RWPE2 (cell line): ENCODE measurements around the gene SLC35E3.
A peak's percentile ranks its signal among the peaks of the same experiment; 100 is the strongest.

Source experiments
- ATAC-seq: fragments of 200-7000 bp; cut with Tn5 transposase; 3 replicates; pipeline ENCODE4 v1.9.1; 2021; ENCODE audit warnings: low read depth
- DNase-seq: peaks from one replicate; pipeline ENCODE4 v3.0.0-alpha.2; 2020; ENCODE audit warnings: low spot score
- H3K27ac ChIP-seq: fragments of 450-650 bp; 2 replicates; pipeline ENCODE4 v1.5.1; 2017; ENCODE audit warnings: mild to moderate bottlenecking; ENCODE audit not compliant: poor library complexity, severe bottlenecking
- H3K27me3 ChIP-seq: fragments of 250-450 bp; sonication (Bioruptor Pico); 2 replicates; pipeline ENCODE4 v1.5.1; 2021; ENCODE audit warnings: mild to moderate bottlenecking, moderate library complexity; ENCODE audit not compliant: insufficient read depth, poor library complexity, severe bottlenecking
- H3K36me3 ChIP-seq: fragments of 250-450 bp; sonication (Bioruptor Pico); 2 replicates; pipeline ENCODE4 v1.5.1; 2020; ENCODE audit warnings: low read depth, mild to moderate bottlenecking, moderate library complexity
- H3K4me1 ChIP-seq: fragments of 250-450 bp; sonication (Bioruptor Pico); 2 replicates; pipeline ENCODE4 v1.5.1; 2021; ENCODE audit warnings: mild to moderate bottlenecking, moderate library complexity; ENCODE audit not compliant: insufficient read depth, poor library complexity, severe bottlenecking
- H3K4me3 ChIP-seq: fragments of 250-450 bp; sonication (Bioruptor Pico); 2 replicates; pipeline ENCODE4 v1.5.1; 2021; ENCODE audit warnings: mild to moderate bottlenecking, moderate library complexity; ENCODE audit not compliant: severe bottlenecking
- H3K9me3 ChIP-seq: fragments of 250-450 bp; sonication (Bioruptor Pico); 2 replicates; pipeline ENCODE4 v1.5.1; 2021; ENCODE audit warnings: mild to moderate bottlenecking, moderate library complexity; ENCODE audit not compliant: severe bottlenecking
- TF ChIP-seq, protein P1 (sequence below): fragments of 450-650 bp; IDR thresholded peaks from one replicate; pipeline ENCODE4 v1.5.1; 2017; ENCODE audit warnings: mild to moderate bottlenecking, moderate library complexity; ENCODE audit not compliant: poor library complexity, severe bottlenecking

Gene SLC35E3

DNA sequence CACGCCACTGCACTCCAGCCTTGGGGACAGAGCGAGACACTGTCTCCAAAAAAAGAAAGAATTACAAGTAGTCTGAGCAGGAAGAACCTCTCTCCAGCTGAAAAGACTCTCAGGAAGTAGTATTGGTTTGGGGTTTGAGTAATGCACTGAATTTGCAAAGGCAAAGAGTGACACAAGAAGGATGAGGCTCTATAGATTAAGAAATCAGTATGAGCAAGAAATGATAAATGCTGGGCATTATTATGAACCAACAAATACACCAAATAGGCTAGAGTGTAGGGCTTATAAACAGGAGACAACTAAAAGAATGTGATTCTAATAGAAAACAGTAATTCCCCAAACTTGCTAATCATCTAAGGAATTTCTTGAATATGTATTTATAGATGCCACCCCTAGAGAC lies 2.6 kb upstream of the SLC35E3 start:
- Histone ChIP-seq H3K4me3 (no peak overlapping the region), H3K9me3 (no peaks in the 10 kb centered on the region), H3K27me3 (no peaks in the 10 kb centered on the region), H3K27ac (no peak overlapping the region), H3K4me1 (peaks cover 15% of the 10 kb centered on the region), H3K36me3 (peaks cover 63% of the 10 kb centered on the region)
- ATAC-seq, result no peak
- no peak for DNase-seq
- TF ChIP-seq, protein P1, sequence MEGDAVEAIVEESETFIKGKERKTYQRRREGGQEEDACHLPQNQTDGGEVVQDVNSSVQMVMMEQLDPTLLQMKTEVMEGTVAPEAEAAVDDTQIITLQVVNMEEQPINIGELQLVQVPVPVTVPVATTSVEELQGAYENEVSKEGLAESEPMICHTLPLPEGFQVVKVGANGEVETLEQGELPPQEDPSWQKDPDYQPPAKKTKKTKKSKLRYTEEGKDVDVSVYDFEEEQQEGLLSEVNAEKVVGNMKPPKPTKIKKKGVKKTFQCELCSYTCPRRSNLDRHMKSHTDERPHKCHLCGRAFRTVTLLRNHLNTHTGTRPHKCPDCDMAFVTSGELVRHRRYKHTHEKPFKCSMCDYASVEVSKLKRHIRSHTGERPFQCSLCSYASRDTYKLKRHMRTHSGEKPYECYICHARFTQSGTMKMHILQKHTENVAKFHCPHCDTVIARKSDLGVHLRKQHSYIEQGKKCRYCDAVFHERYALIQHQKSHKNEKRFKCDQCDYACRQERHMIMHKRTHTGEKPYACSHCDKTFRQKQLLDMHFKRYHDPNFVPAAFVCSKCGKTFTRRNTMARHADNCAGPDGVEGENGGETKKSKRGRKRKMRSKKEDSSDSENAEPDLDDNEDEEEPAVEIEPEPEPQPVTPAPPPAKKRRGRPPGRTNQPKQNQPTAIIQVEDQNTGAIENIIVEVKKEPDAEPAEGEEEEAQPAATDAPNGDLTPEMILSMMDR, result no peak

GRCh38 chr12:68745376-68745903 lies 536 bp upstream of the SLC35E3 start:
- no peaks in the 10 kb centered on the region for H3K27me3 ChIP-seq
- peaks cover 58% of the 10 kb centered on the region for H3K36me3 ChIP-seq
- H3K9me3 ChIP-seq, result no peaks in the 10 kb centered on the region
- ATAC-seq, result no peak
- peak overlapping the region; percentile 50 for H3K27ac ChIP-seq
- peaks cover 18% of the 10 kb centered on the region for H3K4me1 ChIP-seq
- DNase-seq, result no peak
- TF ChIP-seq, protein P1, result no peak
- peak overlapping the region; percentile 88 for H3K4me3 ChIP-seq

DNA sequence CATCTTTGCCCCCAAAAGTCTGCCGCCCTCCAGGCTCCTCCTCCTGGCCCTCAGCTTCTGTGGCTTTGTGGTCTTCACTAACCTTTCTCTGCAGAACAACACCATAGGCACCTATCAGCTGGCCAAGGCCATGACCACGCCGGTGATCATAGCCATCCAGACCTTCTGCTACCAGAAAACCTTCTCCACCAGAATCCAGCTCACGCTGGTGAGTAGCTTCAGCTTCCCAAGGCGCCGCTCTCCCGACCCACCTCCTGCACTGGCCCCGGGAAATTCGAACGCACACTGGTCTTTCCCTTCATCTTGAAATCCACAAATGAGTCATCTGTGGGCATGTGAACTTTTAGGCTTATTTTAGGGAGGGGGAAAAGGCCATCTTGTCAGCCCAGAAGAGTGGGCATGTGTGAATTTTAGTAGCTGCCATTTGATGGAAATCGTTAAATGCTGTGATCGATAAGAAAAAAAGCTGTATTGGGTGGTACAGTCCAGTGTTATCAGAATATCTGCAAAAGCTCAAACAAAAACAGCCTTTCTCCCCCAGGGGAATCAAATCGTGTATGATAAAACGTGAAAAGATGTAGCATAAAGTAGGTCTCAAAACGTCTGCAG lies 700 bp downstream of the SLC35E3 start:
- Histone ChIP-seq H3K4me3 (peak overlapping the region; percentile 88), H3K9me3 (no peaks in the 10 kb centered on the region), H3K36me3 (peaks cover 50% of the 10 kb centered on the region), H3K27ac (peak overlapping the region; percentile 50), H3K4me1 (peaks cover 18% of the 10 kb centered on the region), H3K27me3 (no peaks in the 10 kb centered on the region)
- ATAC-seq (peak; percentile 55), DNase-seq (no peak)
- TF ChIP-seq, protein P1, result no peak

GRCh38 chr12:68749443-68749842 lies 3.5 kb downstream of the SLC35E3 start:
- no peak overlapping the region for H3K4me3 ChIP-seq
- no peaks in the 10 kb centered on the region for H3K9me3 ChIP-seq
- DNase-seq (no peak), ATAC-seq (no peak)
- no peaks in the 10 kb centered on the region for H3K27me3 ChIP-seq
- peaks cover 18% of the 10 kb centered on the region for H3K4me1 ChIP-seq
- H3K27ac ChIP-seq, result no peak overlapping the region
- TF ChIP-seq, protein P1, result no peak
- H3K36me3 ChIP-seq, result peaks cover 48% of the 10 kb centered on the region

DNA sequence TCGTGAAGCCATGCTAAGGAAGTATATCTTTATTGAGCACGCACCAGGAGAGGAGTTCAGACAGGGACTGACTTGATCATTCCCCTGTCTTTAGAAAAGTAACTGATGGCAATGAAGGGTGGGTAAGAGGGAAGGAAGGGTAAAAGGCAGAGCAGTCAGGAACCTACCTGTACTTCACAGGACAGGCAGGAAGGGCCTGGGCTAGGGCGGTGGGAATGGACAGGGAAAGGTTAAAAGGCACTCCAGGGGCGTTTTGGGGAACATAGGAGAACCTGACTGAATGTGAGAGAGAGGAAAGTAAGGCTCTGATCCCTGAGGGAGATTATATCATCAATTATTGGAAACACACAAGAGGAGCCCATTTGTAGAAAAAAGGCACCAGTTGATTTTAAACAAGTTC lies 3.9 kb downstream of the SLC35E3 start:
- H3K27me3 ChIP-seq, result no peaks in the 10 kb centered on the region
- ATAC-seq (no peak), DNase-seq (no peak)
- H3K4me3 ChIP-seq, result no peak overlapping the region
- peaks cover 52% of the 10 kb centered on the region for H3K36me3 ChIP-seq
- H3K4me1 ChIP-seq, result peaks cover 18% of the 10 kb centered on the region
- H3K9me3 ChIP-seq, result no peaks in the 10 kb centered on the region
- TF ChIP-seq, protein P1, result no peak
- H3K27ac ChIP-seq, result no peak overlapping the region
